Thyroid gland (tissue), 4 donors: ENCODE data around the gene TRIM56.

Experiments used
- CTCF ChIP-seq, 6 experiments: fragments of 200-600 bp in 3 of 6; fragments of 450-650 bp in 3 of 6; sonication (generic) in 3 of 6; IDR thresholded peaks; one replicate each; pipeline ENCODE4 v1.5.1; 2016 to 2019; ENCODE audit warnings: antibody characterized with exemption in 6 of 6, mild to moderate bottlenecking in 2 of 6, inconsistent platforms in 1 of 6, moderate library complexity in 1 of 6
- POLR2A ChIP-seq, 2 donors: fragments of 450-650 bp; IDR thresholded peaks; one replicate each; pipeline ENCODE4 v1.6.1; 2017; ENCODE audit warnings: antibody characterized with exemption in 2 of 2, mild to moderate bottlenecking in 2 of 2, moderate library complexity in 1 of 2

GRCh38 chr7:101127460-101128039 is 42.3 kb downstream of the TRIM56 start:
- no peak for TF ChIP-seq POLR2A (IDR thresholded peaks at IDR 0.05)
- TF ChIP-seq CTCF (IDR thresholded peaks at IDR 0.05) = no peak
